HEK293 (cell line): Measurements from ENCODE around the gene EIF2D.

Experiments used
- BCL11A ChIP-seq: fragments of 450-650 bp; formaldehyde crosslinking; IDR thresholded peaks from 2 replicates; pipeline ENCODE4 v1.5.1; 2016; ENCODE audit warnings: low read depth, missing biosample characterization, missing genetic modification characterization
- FEZF1 ChIP-seq: fragments of 450-650 bp; formaldehyde crosslinking; IDR thresholded peaks from 2 replicates; pipeline ENCODE4 v1.5.1; 2016; ENCODE audit warnings: missing biosample characterization, missing genetic modification characterization
- GLIS2 ChIP-seq: fragments of 450-650 bp; formaldehyde crosslinking; IDR thresholded peaks from 2 replicates; pipeline ENCODE4 v1.5.1; 2016; ENCODE audit warnings: missing biosample characterization, missing genetic modification characterization
- PRDM1 ChIP-seq: fragments of 450-650 bp; formaldehyde crosslinking; IDR thresholded peaks from 2 replicates; pipeline ENCODE4; 2016; ENCODE audit warnings: missing biosample characterization, missing genetic modification characterization
- RBAK ChIP-seq: fragments of 450-650 bp; formaldehyde crosslinking; IDR thresholded peaks from 2 replicates; pipeline ENCODE4 v1.5.1; 2016; ENCODE audit warnings: missing biosample characterization, missing genetic modification characterization
- ZBTB20 ChIP-seq: fragments of 450-650 bp; formaldehyde crosslinking; IDR thresholded peaks from 2 replicates; pipeline ENCODE4 v1.5.1; 2016; ENCODE audit warnings: missing biosample characterization, missing genetic modification characterization
- ZFP41 ChIP-seq: fragments of 450-650 bp; formaldehyde crosslinking; IDR thresholded peaks from 2 replicates; pipeline ENCODE4 v1.5.1; 2016; ENCODE audit warnings: missing biosample characterization, missing genetic modification characterization, borderline replicate concordance
- ZIC2 ChIP-seq: fragments of 450-650 bp; formaldehyde crosslinking; IDR thresholded peaks from 2 replicates; pipeline ENCODE4 v1.5.1; 2016; ENCODE audit warnings: missing biosample characterization, missing genetic modification characterization
- ZNF155 ChIP-seq: fragments of 450-650 bp; formaldehyde crosslinking; IDR thresholded peaks from 2 replicates; pipeline ENCODE4 v1.5.1; 2016; ENCODE audit warnings: missing biosample characterization, missing genetic modification characterization
- ZNF184 ChIP-seq: fragments of 450-650 bp; IDR thresholded peaks from 2 replicates; pipeline ENCODE4 v1.5.1; 2018; ENCODE audit warnings: missing biosample characterization, mild to moderate bottlenecking, missing genetic modification characterization
- ZNF266 ChIP-seq: fragments of 450-650 bp; formaldehyde crosslinking; IDR thresholded peaks from 2 replicates; pipeline ENCODE4 v1.5.1; 2016; ENCODE audit warnings: missing biosample characterization, missing genetic modification characterization, low read depth
- ZNF274 ChIP-seq, 2 experiments: fragments of 200-500 bp in 1 of 2; fragments of 450-650 bp in 1 of 2; sonication (Bioruptor generic) in 1 of 2; formaldehyde crosslinking in 1 of 2; IDR thresholded peaks; 2 replicates each; pipeline versions ENCODE4 v1.5.1 to v1.6.1; 2014 to 2016; ENCODE audit warnings: borderline replicate concordance in 1 of 2, inconsistent platforms in 1 of 2, low read length in 1 of 2, missing biosample characterization in 1 of 2, missing genetic modification characterization in 1 of 2
- ZNF280D ChIP-seq: fragments of 450-650 bp; formaldehyde crosslinking; IDR thresholded peaks from 2 replicates; pipeline ENCODE4 v1.5.1; 2016; ENCODE audit warnings: missing biosample characterization, missing genetic modification characterization
- ZNF302 ChIP-seq: fragments of 450-650 bp; formaldehyde crosslinking; IDR thresholded peaks from 2 replicates; pipeline ENCODE4 v1.5.1; 2016; ENCODE audit warnings: missing biosample characterization, missing genetic modification characterization, low read depth
- ZNF433 ChIP-seq: fragments of 450-650 bp; formaldehyde crosslinking; IDR thresholded peaks from 2 replicates; pipeline ENCODE4 v1.5.1; 2016; ENCODE audit warnings: missing biosample characterization, missing genetic modification characterization, low read depth
- ZNF48 ChIP-seq: fragments of 450-650 bp; formaldehyde crosslinking; IDR thresholded peaks from 2 replicates; pipeline ENCODE4 v1.5.1; 2016; ENCODE audit warnings: missing biosample characterization, missing genetic modification characterization
- ZNF510 ChIP-seq: fragments of 450-650 bp; formaldehyde crosslinking; IDR thresholded peaks from 2 replicates; pipeline ENCODE4 v1.5.1; 2018; ENCODE audit warnings: mild to moderate bottlenecking, missing genetic modification characterization, missing biosample characterization; ENCODE audit not compliant: insufficient replicate concordance
- ZNF514 ChIP-seq: fragments of 450-650 bp; formaldehyde crosslinking; IDR thresholded peaks from 2 replicates; pipeline ENCODE4 v1.5.1; 2016; ENCODE audit warnings: missing biosample characterization, missing genetic modification characterization
- ZNF555 ChIP-seq: fragments of 450-650 bp; formaldehyde crosslinking; conservative IDR thresholded peaks from 2 replicates; pipeline ENCODE4 v1.5.1; 2017; ENCODE audit warnings: missing biosample characterization, mild to moderate bottlenecking, missing genetic modification characterization, inconsistent platforms
- ZNF558 ChIP-seq: fragments of 450-650 bp; formaldehyde crosslinking; IDR thresholded peaks from 2 replicates; pipeline ENCODE4 v1.5.1; 2016; ENCODE audit warnings: missing biosample characterization, missing genetic modification characterization
- ZNF561 ChIP-seq: fragments of 450-650 bp; IDR thresholded peaks from 2 replicates; pipeline ENCODE4 v1.5.1; 2018; ENCODE audit warnings: missing biosample characterization, missing genetic modification characterization, borderline replicate concordance
- ZNF670 ChIP-seq: fragments of 450-650 bp; formaldehyde crosslinking; IDR thresholded peaks from 2 replicates; pipeline ENCODE4 v1.5.1; 2016; ENCODE audit warnings: missing biosample characterization, missing genetic modification characterization, low read depth
- ZNF791 ChIP-seq: fragments of 450-650 bp; formaldehyde crosslinking; IDR thresholded peaks from 2 replicates; pipeline ENCODE4 v1.5.1; 2016; ENCODE audit warnings: missing biosample characterization, missing genetic modification characterization
- ZSCAN30 ChIP-seq: fragments of 450-650 bp; IDR thresholded peaks from 2 replicates; pipeline ENCODE4 v1.5.1; 2018; ENCODE audit warnings: missing biosample characterization, mild to moderate bottlenecking, missing genetic modification characterization, moderate library complexity
- TF ChIP-seq, protein P1 (sequence below): fragments of 450-650 bp; formaldehyde crosslinking; IDR thresholded peaks from 2 replicates; pipeline ENCODE4 v1.5.1; 2016; ENCODE audit warnings: missing biosample characterization, missing genetic modification characterization, borderline replicate concordance
- TF ChIP-seq, protein P2 (sequence below): fragments of 450-650 bp; formaldehyde crosslinking; IDR thresholded peaks from 2 replicates; pipeline ENCODE4; 2016; ENCODE audit warnings: missing biosample characterization, missing genetic modification characterization
- TF ChIP-seq, protein P3 (sequence below): fragments of 450-650 bp; formaldehyde crosslinking; IDR thresholded peaks from 2 replicates; pipeline ENCODE4 v1.5.1; 2016; ENCODE audit warnings: missing biosample characterization, missing genetic modification characterization
- TF ChIP-seq, protein P4 (sequence below): fragments of 450-650 bp; formaldehyde crosslinking; IDR thresholded peaks from 2 replicates; pipeline ENCODE4 v1.5.1; 2016; ENCODE audit warnings: missing biosample characterization, missing genetic modification characterization

Gene EIF2D

DNA sequence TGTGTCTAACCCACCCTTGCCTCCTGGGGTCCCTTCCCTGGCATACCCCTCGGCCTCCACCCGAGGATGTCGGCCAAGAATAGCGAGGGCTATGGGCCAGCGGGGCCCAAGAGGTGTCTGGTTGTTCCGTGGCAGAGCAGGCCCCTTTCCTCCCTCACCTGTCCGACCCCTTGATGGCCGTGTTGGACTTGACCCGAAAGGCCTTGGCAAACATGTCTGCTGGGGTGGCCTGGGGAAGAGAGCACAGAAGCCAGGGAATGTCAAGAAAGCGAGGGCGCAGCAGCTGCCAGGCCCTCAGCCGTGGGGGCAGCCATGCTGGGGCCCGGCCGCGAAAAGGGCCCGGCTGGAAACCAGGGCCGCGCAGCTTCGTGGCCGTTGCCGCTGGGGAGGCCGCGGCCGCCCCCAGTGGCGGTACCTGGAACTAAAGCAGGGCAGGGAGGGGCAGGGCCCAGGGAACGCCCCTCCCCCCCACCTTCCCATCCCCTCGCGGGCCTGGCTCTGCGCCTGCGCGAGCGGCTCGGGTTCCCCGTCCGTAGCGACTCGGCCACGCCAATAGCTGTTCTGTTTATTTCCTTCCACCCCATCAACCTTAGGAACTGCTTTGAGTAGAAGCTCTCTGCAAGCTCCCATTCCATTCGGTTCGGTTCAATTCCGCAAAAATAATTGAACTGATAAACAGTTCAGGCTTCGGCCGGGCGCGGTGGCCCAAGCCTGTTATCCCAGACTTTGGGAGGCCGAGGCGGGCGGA lies at the start of gene EIF2D (continued):
- TF ChIP-seq, protein P1, sequence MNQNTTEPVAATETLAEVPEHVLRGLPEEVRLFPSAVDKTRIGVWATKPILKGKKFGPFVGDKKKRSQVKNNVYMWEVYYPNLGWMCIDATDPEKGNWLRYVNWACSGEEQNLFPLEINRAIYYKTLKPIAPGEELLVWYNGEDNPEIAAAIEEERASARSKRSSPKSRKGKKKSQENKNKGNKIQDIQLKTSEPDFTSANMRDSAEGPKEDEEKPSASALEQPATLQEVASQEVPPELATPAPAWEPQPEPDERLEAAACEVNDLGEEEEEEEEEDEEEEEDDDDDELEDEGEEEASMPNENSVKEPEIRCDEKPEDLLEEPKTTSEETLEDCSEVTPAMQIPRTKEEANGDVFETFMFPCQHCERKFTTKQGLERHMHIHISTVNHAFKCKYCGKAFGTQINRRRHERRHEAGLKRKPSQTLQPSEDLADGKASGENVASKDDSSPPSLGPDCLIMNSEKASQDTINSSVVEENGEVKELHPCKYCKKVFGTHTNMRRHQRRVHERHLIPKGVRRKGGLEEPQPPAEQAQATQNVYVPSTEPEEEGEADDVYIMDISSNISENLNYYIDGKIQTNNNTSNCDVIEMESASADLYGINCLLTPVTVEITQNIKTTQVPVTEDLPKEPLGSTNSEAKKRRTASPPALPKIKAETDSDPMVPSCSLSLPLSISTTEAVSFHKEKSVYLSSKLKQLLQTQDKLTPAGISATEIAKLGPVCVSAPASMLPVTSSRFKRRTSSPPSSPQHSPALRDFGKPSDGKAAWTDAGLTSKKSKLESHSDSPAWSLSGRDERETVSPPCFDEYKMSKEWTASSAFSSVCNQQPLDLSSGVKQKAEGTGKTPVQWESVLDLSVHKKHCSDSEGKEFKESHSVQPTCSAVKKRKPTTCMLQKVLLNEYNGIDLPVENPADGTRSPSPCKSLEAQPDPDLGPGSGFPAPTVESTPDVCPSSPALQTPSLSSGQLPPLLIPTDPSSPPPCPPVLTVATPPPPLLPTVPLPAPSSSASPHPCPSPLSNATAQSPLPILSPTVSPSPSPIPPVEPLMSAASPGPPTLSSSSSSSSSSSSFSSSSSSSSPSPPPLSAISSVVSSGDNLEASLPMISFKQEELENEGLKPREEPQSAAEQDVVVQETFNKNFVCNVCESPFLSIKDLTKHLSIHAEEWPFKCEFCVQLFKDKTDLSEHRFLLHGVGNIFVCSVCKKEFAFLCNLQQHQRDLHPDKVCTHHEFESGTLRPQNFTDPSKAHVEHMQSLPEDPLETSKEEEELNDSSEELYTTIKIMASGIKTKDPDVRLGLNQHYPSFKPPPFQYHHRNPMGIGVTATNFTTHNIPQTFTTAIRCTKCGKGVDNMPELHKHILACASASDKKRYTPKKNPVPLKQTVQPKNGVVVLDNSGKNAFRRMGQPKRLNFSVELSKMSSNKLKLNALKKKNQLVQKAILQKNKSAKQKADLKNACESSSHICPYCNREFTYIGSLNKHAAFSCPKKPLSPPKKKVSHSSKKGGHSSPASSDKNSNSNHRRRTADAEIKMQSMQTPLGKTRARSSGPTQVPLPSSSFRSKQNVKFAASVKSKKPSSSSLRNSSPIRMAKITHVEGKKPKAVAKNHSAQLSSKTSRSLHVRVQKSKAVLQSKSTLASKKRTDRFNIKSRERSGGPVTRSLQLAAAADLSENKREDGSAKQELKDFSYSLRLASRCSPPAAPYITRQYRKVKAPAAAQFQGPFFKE (tag by site-specific recombination), result 0 out of 2 replicates have a peak, but pooled peaks have one; percentile 69
- TF ChIP-seq ZSCAN30 (tag by site-specific recombination), result peak; percentile 99
- TF ChIP-seq ZNF561 (tag by site-specific recombination), result peak; percentile 96
- no peak for TF ChIP-seq ZNF266 (tag by site-specific recombination)
- TF ChIP-seq ZNF433 (tag by site-specific recombination), result no peak
- no peak for TF ChIP-seq ZNF670
- peak; percentile 65 for TF ChIP-seq ZNF510 (tag by site-specific recombination)
- TF ChIP-seq ZNF791 (tag by site-specific recombination), result no peak
- no peak for TF ChIP-seq ZFP41 (tag by site-specific recombination)
- no peak for TF ChIP-seq ZNF514
- no peak for TF ChIP-seq ZNF155 (tag by site-specific recombination)
- TF ChIP-seq ZNF558 (tag by site-specific recombination), result peak; percentile 69; the same call in 1 of the 2 replicates
- TF ChIP-seq ZNF274 (IDR thresholded peaks at IDR 0.05; ENCODE audit: low read length), result no peak
- TF ChIP-seq ZNF274 (tag by site-specific recombination; IDR thresholded peaks at IDR 0.05; ENCODE audit: borderline replicate concordance), result no peak
- no peak for TF ChIP-seq ZNF48 (tag by site-specific recombination)
- TF ChIP-seq, protein P2, sequence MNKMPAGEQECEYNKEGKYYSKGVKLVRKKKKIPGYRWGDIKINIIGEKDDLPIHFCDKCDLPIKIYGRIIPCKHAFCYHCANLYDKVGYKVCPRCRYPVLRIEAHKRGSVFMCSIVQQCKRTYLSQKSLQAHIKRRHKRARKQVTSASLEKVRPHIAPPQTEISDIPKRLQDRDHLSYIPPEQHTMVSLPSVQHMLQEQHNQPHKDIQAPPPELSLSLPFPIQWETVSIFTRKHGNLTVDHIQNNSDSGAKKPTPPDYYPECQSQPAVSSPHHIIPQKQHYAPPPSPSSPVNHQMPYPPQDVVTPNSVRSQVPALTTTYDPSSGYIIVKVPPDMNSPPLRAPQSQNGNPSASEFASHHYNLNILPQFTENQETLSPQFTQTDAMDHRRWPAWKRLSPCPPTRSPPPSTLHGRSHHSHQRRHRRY, result peak; percentile 82; the same call in 1 of the 2 replicates
- peak; percentile 99 for TF ChIP-seq GLIS2 (tag by site-specific recombination)
- peak; percentile 60; the same call in 1 of the 2 replicates for TF ChIP-seq ZNF280D
- TF ChIP-seq ZNF555 (tag by site-specific recombination), result no peak
- peak; percentile 86 for TF ChIP-seq ZNF184 (tag by site-specific recombination)
- no peak for TF ChIP-seq PRDM1 (tag by site-specific recombination)
- TF ChIP-seq ZIC2 (tag by site-specific recombination), result peak; percentile 59
- TF ChIP-seq ZBTB20 (tag by site-specific recombination), result peak; percentile 85; the same call in 1 of the 2 replicates
- TF ChIP-seq, protein P3, sequence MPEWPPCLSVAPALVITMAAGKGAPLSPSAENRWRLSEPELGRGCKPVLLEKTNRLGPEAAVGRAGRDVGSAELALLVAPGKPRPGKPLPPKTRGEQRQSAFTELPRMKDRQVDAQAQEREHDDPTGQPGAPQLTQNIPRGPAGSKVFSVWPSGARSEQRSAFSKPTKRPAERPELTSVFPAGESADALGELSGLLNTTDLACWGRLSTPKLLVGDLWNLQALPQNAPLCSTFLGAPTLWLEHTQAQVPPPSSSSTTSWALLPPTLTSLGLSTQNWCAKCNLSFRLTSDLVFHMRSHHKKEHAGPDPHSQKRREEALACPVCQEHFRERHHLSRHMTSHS, result 0 out of 2 replicates have a peak, but pooled peaks have one; percentile 67
- TF ChIP-seq ZNF302 (tag by site-specific recombination), result no peak; the same call in 1 of the 2 replicates
- no peak for TF ChIP-seq RBAK (tag by site-specific recombination)
- TF ChIP-seq FEZF1 (tag by site-specific recombination), result peak; percentile 35
- TF ChIP-seq, protein P4, sequence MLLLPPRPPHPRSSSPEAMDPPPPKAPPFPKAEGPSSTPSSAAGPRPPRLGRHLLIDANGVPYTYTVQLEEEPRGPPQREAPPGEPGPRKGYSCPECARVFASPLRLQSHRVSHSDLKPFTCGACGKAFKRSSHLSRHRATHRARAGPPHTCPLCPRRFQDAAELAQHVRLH (tag by site-specific recombination), result peak; percentile 84
- no peak for TF ChIP-seq BCL11A (tag by site-specific recombination)
